Measurements from ENCODE around the gene CALN1.

CALN1 gene

GRCh38 chr7:71871446-71871845 lies 540.7 kb downstream of the CALN1 start:
- no peak for DNase-seq (ENCODE audit: low read depth)

DNA sequence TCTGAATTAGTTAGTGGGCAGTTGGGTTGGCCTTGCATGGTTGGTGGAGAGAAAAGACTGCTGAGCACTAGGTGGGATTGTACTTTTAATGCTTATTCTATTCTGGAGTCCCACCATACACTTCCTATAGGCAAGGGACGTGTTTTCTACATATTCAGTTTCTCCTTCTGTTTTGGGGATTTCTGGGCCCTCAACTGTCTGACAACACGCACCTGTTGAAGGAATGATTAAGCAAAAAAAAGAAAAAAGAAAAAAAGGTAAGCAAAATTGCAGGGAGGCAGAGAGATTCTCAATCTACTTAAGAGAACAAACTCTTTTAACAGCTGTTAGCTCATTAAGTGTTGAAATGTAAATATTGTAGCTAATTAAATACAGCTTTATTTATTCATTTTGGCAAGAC lies 541.3 kb downstream of the CALN1 start:
- TF ChIP-seq CTCF (conservative IDR thresholded peaks at IDR 0.05; ENCODE audit: low read depth, low read length), result no peak
- no peak for DNase-seq (ENCODE audit: low read depth)

More at GRCh38 chr7:71871446-71871845, 540.7 kb downstream of the CALN1 start:
- H3K4me3 ChIP-seq (ENCODE audit: low read length), result no peak overlapping the region
- TF ChIP-seq CTCF (conservative IDR thresholded peaks at IDR 0.05; ENCODE audit: low read depth, low read length), result no peak

DNA sequence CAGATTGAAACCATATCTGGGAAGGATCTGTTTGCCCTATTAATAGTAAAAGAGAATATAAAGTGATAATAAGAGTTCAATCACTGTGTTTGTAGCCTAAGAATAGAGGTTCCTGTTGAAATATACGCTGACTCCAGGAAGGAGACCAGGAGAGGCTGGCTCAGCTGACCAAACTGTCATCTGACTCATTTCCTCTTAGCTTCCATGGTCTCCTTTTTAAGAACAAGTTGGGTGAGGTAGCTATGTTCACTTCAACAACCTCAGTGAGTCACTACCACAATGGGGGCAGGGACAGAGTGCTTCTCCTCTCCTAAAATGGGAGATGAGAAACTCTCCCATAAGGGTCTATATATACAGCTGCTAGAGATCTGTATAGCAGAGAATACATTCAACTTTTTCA lies 543.3 kb downstream of the CALN1 start:
- H3K4me3 ChIP-seq (ENCODE audit: low read length), result no peak overlapping the region
- TF ChIP-seq CTCF (conservative IDR thresholded peaks at IDR 0.05; ENCODE audit: low read depth, low read length), result no peak
- no peak for DNase-seq (ENCODE audit: low read depth)

More for the DNA sequence above, 541.3 kb downstream of the CALN1 start:
- H3K4me3 ChIP-seq (ENCODE audit: low read length), result no peak overlapping the region

- TF ChIP-seq CTCF (conservative IDR thresholded peaks at IDR 0.05; ENCODE audit: low read depth, low read length), result no peak
- no peak overlapping the region for H3K4me3 ChIP-seq (ENCODE audit: low read length)
Measured at GRCh38 chr7:71867626-71868025, 544.5 kb downstream of the CALN1 start.

DNA sequence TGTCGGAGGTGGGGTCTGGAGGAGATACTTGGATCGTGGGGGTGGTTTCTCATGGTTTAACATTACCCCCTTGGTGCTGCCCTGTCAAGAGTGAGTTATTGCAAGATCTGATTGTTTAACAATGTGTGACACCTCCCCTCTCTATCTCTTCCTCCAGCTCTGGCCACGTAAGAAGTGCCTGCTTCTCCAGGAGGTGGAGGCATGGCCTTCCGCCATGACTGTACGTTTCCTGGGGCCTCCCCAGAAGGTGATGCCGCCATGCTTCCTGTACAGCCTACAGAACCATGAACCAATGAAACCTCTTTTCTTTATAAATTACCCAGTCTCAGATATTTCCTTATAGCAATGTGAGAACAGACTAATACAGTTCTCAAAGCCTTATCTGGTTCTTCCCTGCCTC lies 547.0 kb downstream of the CALN1 start:
- H3K4me3 ChIP-seq (ENCODE audit: low read length), result no peak overlapping the region
- TF ChIP-seq CTCF (conservative IDR thresholded peaks at IDR 0.05; ENCODE audit: low read depth, low read length), result no peak
- no peak for DNase-seq (ENCODE audit: low read depth)

More at GRCh38 chr7:71867626-71868025, 544.5 kb downstream of the CALN1 start:
- DNase-seq (ENCODE audit: low read depth), result no peak

DNA sequence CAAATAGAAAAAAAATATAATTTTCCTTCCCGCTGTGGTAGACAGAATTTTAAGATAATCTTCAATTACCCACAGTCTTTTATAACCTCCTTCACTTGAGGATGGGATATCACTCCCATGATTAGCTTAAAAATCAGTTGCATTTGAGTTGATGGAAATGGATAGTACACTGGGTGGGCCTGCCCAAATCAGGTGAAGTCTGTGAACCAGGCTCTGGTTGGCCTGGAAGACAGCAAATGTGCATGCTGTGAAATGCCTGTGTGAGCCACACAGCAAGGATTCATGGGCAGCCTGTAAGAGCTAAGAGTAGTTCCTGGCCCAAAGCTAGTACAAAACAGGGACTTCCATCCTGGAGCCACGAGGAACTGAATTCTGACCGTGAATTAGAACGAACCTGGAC lies 548.0 kb downstream of the CALN1 start:
- no peak for TF ChIP-seq CTCF (conservative IDR thresholded peaks at IDR 0.05; ENCODE audit: low read depth, low read length)
- DNase-seq (ENCODE audit: low read depth), result no peak
- no peak overlapping the region for H3K4me3 ChIP-seq (ENCODE audit: low read length)

DNA sequence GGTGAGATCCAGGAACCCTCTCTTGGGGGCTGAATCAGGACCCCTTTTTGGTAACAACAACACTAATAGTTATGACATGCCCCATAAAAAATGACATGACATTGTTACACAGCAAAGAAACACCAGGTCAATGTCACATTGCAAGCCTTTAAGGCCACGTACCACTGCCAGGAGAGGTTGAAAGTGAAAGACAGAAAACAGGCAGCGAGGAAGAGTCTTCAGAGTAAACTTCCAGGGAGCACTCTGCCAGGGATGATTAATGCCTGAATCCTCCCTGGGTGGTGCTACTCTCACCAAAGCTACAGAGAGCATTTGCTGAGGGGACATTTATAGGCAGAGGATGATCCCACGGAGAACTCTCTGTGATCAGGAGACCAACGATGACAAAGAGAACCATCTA lies 551.6 kb downstream of the CALN1 start:
- TF ChIP-seq CTCF (conservative IDR thresholded peaks at IDR 0.05; ENCODE audit: low read depth, low read length), result no peak
- DNase-seq (ENCODE audit: low read depth), result no peak
- H3K4me3 ChIP-seq (ENCODE audit: low read length), result no peak overlapping the region

Data from retinal pigment epithelial cell (primary cell).